HG02678 (cell line): Measurements from ENCODE around the gene TMED8.

Experiments used
- ATAC-seq: cut with Tn5 transposase; IDR thresholded peaks from one replicate; pipeline ENCODE4 v1.9.1; 2021; ENCODE audit warnings: mild to moderate bottlenecking, moderate library complexity; ENCODE audit not compliant: unreplicated experiment

Gene TMED8

GRCh38 chr14:77301103-77301502, 75.8 kb downstream of the TMED8 start:
- ATAC-seq, result peak; percentile 59

GRCh38 chr14:77299771-77300170, 77.1 kb downstream of the TMED8 start:
- no peak for ATAC-seq

GRCh38 chr14:77296906-77297305, 80.0 kb downstream of the TMED8 start:
- ATAC-seq, result no peak

- no peak for ATAC-seq
Measured at GRCh38 chr14:77296155-77296554, 80.7 kb downstream of the TMED8 start.

- ATAC-seq, result no peak
Measured at GRCh38 chr14:77290705-77291104, 86.2 kb downstream of the TMED8 start.

GRCh38 chr14:77286576-77286975, 90.3 kb downstream of the TMED8 start:
- ATAC-seq, result no peak
